K562 (cell line): ENCODE data around the gene CDCP2. TPM values are rescaled to one million over a fixed set of nuclear protein-coding genes. Genes with fewer than 3 reads are reported as not detected.

ENCODE experiments used
- ATAC-seq: fragments of 200-7000 bp; cut with Tn5 transposase; 3 replicates; pipeline ENCODE4 v1.9.1; 2020; ENCODE audit warnings: moderate library complexity
- BruUV-seq: library from RNA; stranded (reverse); fragments of 400-500 nt; replicated peaks from 2 replicates; lab custom pipeline; 2021; lab: Mats Ljungman, UMichigan
- CTCF ChIA-PET: fragments of 300-600 bp; formaldehyde crosslinking; extraction: SDS; loops from one replicate; lab custom pipeline; 2021; ENCODE audit warnings: low intra/inter-chr PET ratio; lab: Yijun Ruan, JAX
- POLR2A ChIA-PET: fragments of 300-600, 350-650 bp; sonication (Branson Sonifier 250); formaldehyde crosslinking; extraction: SDS; loops from one replicate; lab custom pipeline; 2021; ENCODE audit warnings: antibody characterized with exemption, inconsistent platforms; lab: Yijun Ruan, JAX
- DNase-seq, 4 experiments: peaks; one replicate each; pipeline versions ENCODE4 v3.0.0 to v3.0.0-alpha.2; 2011 to 2018; ENCODE audit warnings: low spot score in 3 of 4, mixed read lengths in 3 of 4; ENCODE audit errors: extremely low read depth in 1 of 4
- FAIRE-seq: peaks from 2 replicates; lab custom pipeline; 2011; peaks lifted over from hg19 to GRCh38; lab: Jason Lieb, UNC
- H2AFZ ChIP-seq: 2 replicates; pipeline ENCODE4 v1.6.0; 2011; ENCODE audit warnings: low read depth, low read length, control low read depth, inconsistent platforms
- H3K27ac ChIP-seq: fragments of 200-600 bp; 3 replicates; pipeline ENCODE4 v1.8.0; 2011; ENCODE audit warnings: low read depth, mild to moderate bottlenecking, control low read depth, inconsistent platforms, low read length, moderate library complexity, mixed read lengths; ENCODE audit errors: extremely low read depth
- H3K27me3 ChIP-seq, 2 experiments: fragments of 300-600 bp in 1 of 2; 2 replicates in 1 of 2; 3 replicates in 1 of 2; pipeline versions ENCODE4 v1.6.0 to v1.8.0; 2011; ENCODE audit warnings: inconsistent platforms in 2 of 2, low read length in 2 of 2, mild to moderate bottlenecking in 1 of 2, mixed read lengths in 1 of 2, moderate library complexity in 1 of 2; ENCODE audit not compliant: control insufficient read depth in 2 of 2, insufficient read depth in 2 of 2
- H3K36me3 ChIP-seq: fragments of 300-600 bp; 3 replicates; pipeline ENCODE4 v1.8.0; 2011; ENCODE audit warnings: mild to moderate bottlenecking, low read length, inconsistent platforms; ENCODE audit not compliant: control insufficient read depth, insufficient read depth
- H3K4me1 ChIP-seq, 2 experiments: fragments of 200-600 bp in 1 of 2; replicated peaks in 1 of 2; 2 replicates in 1 of 2; 3 replicates in 1 of 2; pipeline versions ENCODE4 v1.5.1 to v1.8.0; 2011; ENCODE audit warnings: inconsistent platforms in 2 of 2, low read length in 2 of 2, mild to moderate bottlenecking in 1 of 2, mixed read lengths in 1 of 2, moderate library complexity in 1 of 2; ENCODE audit not compliant: control insufficient read depth in 2 of 2, insufficient read depth in 2 of 2
- H3K4me2 ChIP-seq: 2 replicates; pipeline ENCODE4 v1.6.1; 2011; ENCODE audit warnings: low read length, control low read depth, inconsistent platforms, mixed read lengths; ENCODE audit not compliant: insufficient read depth
- H3K4me3 ChIP-seq: fragments of 200-600 bp; sonication (generic), shearing (Covaris generic); 2 replicates; pipeline ENCODE4 v1.5.1; 2016; ENCODE audit warnings: control low read depth, inconsistent platforms
- H3K79me2 ChIP-seq: fragments of 200-600 bp; 3 replicates; pipeline ENCODE4 v1.8.0; 2011; ENCODE audit warnings: low read length, inconsistent platforms; ENCODE audit not compliant: control insufficient read depth, insufficient read depth
- H3K9ac ChIP-seq, 2 experiments: 2 replicates each; pipeline versions ENCODE4 v1.6.0 to v1.6.1; 2011; ENCODE audit warnings: low read depth in 2 of 2, low read length in 2 of 2, control low read depth in 1 of 2, inconsistent platforms in 1 of 2, mild to moderate bottlenecking in 1 of 2, mixed read lengths in 1 of 2; ENCODE audit not compliant: insufficient read depth in 1 of 2
- H3K9me1 ChIP-seq: one replicate; pipeline ENCODE4 v1.6.0; 2011; ENCODE audit warnings: inconsistent platforms, mild to moderate bottlenecking, low read length, moderate library complexity; ENCODE audit not compliant: control insufficient read depth, insufficient read depth
- H3K9me3 ChIP-seq: replicated peaks from 2 replicates; pipeline ENCODE4 v1.5.1; 2011; ENCODE audit warnings: low read depth, low read length, inconsistent platforms; ENCODE audit not compliant: control insufficient read depth, insufficient read depth
- H4K20me1 ChIP-seq: replicated peaks from 2 replicates; pipeline ENCODE4 v1.6.1; 2011; ENCODE audit warnings: low read length, inconsistent platforms, mixed read lengths; ENCODE audit not compliant: control insufficient read depth, insufficient read depth
- HMGN3 ChIP-seq: IDR thresholded peaks from 2 replicates; pipeline ENCODE4 v1.6.1; 2011; ENCODE audit warnings: borderline replicate concordance, low read depth, mild to moderate bottlenecking, mixed read lengths, low read length; ENCODE audit not compliant: insufficient read length; ENCODE audit errors: extremely low read depth
- MTA3 ChIP-seq: fragments of 450-650 bp; formaldehyde crosslinking; IDR thresholded peaks from 2 replicates; pipeline ENCODE4 v1.6.1; 2017; ENCODE audit warnings: mild to moderate bottlenecking, borderline replicate concordance
- NUFIP1 ChIP-seq: fragments of 450-650 bp; IDR thresholded peaks from 2 replicates; pipeline ENCODE4 v1.6.1; 2018; ENCODE audit not compliant: partially characterized antibody
- ZFP91 ChIP-seq: sonication (generic); formaldehyde crosslinking; IDR thresholded peaks from 2 replicates; pipeline ENCODE4 v1.8.0; 2022; ENCODE audit warnings: mild to moderate bottlenecking, missing genetic modification reagents
- ZNF121 ChIP-seq: sonication (generic); formaldehyde crosslinking; conservative IDR thresholded peaks from 2 replicates; pipeline ENCODE4 v1.8.0; 2022; ENCODE audit warnings: missing genetic modification reagents
- ZNF124 ChIP-seq: sonication (generic); formaldehyde crosslinking; IDR thresholded peaks from 2 replicates; pipeline ENCODE4 v1.8.1; 2022; ENCODE audit warnings: missing genetic modification reagents
- ZNF324 ChIP-seq: fragments of 250-450 bp; sonication (Bioruptor Pico); IDR thresholded peaks from 2 replicates; pipeline ENCODE4 v1.4.0; 2020; ENCODE audit warnings: mild to moderate bottlenecking
- WGBS: fragments of 100-300 bp; shearing (Covaris generic); methylation state at CpG from one replicate; pipeline ENCODE4 v1.1.6; 2016; ENCODE audit warnings: low coverage, mixed read lengths; ENCODE audit not compliant: insufficient coverage; ENCODE audit errors: missing lambda C conversion rate; 5-methylcytosine and 5-hydroxymethylcytosine counted together
- in situ Hi-C: fragments of 300-500 bp; cut with MboI; formaldehyde crosslinking; loops from 4 replicates; pipeline ENCODE4 v1.15.0; 2018; ENCODE audit warnings: inconsistent platforms, mixed read lengths
- intact Hi-C: fragments of 100-400 bp; cut with micrococcal nuclease; formaldehyde crosslinking; loops from 2 replicates; pipeline ENCODE4 v1.14.2; 2022
- polyA plus RNA-seq, 8 experiments: library from polyadenylated mRNA; depleted of rRNA in 4 of 8; stranded (reverse) in 5 of 8; unstranded in 3 of 8; fragments of >200 nt; fragmentation: Nextera tagmentation in 2 of 8; fragmentation: Illumina TruSeq in 1 of 8; extraction: Ambion mirVana in 2 of 8; extraction: Trizol in 1 of 8; gene quantifications; 2 replicates each; pipeline versions ENCODE4 v1.2.1 to v1.2.3, GENCODE V29; 2011 to 2014; ENCODE audit warnings: inconsistent platforms in 1 of 8, missing spikeins in 1 of 8
- total RNA-seq, 7 experiments: library from RNA; depleted of rRNA in 6 of 7; stranded (reverse); fragments of >200 nt in 6 of 7; fragmentation: Illumina TruSeq in 2 of 7; extraction: Trizol in 2 of 7; gene quantifications; 2 replicates each; pipeline versions ENCODE4 v1.2.1 to v1.2.3, GENCODE V29; 2011 to 2021; ENCODE audit warnings: low replicate concordance in 1 of 7

CDCP2 gene
- total and polyA plus RNA-seq, 9 of the 15 experiments (the other 6 are each of a cell fraction or from before 2014, with no cell fraction given) = not detected

- no peak for TF ChIP-seq ZNF324 (CRISPR knock-in tag)
- no peak for TF ChIP-seq HMGN3
- TF ChIP-seq MTA3 = no peak
- TF ChIP-seq ZNF124 (CRISPR knock-in tag) = no peak
Observed at GRCh38 chr1:54199151-54199764, 46.5 kb upstream of the CDCP2 start (continued).

- no peak overlapping the region for H2AFZ ChIP-seq
- no peak overlapping the region for H3K9ac ChIP-seq
- intact Hi-C loops = no loop called here
- no peaks in the 10 kb centered on the region for H4K20me1 ChIP-seq
- H3K9me1 ChIP-seq = no peaks in the 10 kb centered on the region
- no peaks in the 10 kb centered on the region for H3K27me3 ChIP-seq
- FAIRE-seq (no peak), DNase-seq (no peak), ATAC-seq (no peak)
- no peaks in the 10 kb centered on the region for H3K4me1 ChIP-seq
- no peaks in the 10 kb centered on the region for H3K79me2 ChIP-seq
- no peak overlapping the region for H3K27ac ChIP-seq
- no TSS peak for BruUV-seq
- no peak overlapping the region for H3K4me2 ChIP-seq
- H3K36me3 ChIP-seq = peaks cover 45% of the 10 kb centered on the region
- 85% methylated on average over 5 of the region's 5 CpGs for WGBS
- ChIA-PET POLR2A (no interaction called here), CTCF (no interaction called here)
- in situ Hi-C loops = no loop called here
- TF ChIP-seq ZFP91 (CRISPR knock-in tag) = no peak
- no peak for TF ChIP-seq NUFIP1
- TF ChIP-seq ZNF121 (CRISPR knock-in tag) = peak; percentile 68
- H3K4me3 ChIP-seq = no peak overlapping the region
- no peaks in the 10 kb centered on the region for H3K9me3 ChIP-seq
Observed at GRCh38 chr1:54193453-54193852, 40.7 kb upstream of the CDCP2 start.
